CD4-positive, alpha-beta T cell treated with Interleukin-4 for 4 hours (primary cell): ENCODE results near the gene ZNF432.

ENCODE experiments used
- DNase-seq: peaks from one replicate; pipeline ENCODE4 v3.0.0-alpha.2; 2020

ZNF432 gene

DNA sequence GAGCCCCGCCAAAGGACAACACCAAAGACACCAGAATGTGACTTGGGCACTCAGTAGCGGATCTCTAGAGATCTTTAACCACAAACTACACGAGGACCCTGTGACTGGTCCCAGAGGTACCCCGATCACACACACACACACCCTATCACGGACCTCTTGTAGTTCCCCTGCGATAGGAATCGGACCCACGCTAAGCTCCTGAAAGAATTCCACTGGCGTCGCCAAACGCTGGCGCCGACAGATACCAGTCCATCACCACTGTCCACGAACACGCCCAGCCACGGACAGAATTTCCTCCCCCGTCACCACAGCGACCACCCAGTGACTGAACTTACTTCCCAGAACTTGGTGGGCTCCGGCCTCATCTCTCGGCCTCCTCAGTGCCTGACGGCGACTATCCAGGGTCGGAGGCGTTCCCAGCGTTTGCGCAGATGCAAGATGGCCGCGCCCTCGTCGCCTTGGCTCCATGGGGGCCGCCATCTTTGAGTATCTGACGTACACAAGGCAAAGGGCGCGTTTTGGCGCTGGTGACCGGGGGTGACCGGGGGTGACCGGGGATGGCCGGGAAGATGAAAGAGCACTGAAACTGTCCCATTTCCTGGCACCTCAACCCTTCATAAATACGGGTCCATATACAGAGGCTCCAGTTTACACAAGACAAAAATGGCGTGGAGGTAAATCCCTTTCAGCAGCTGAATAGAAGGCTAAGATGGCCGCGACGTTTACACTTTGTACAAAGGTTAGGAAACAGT is 40.7 kb downstream of the ZNF432 start, which contains the start of gene ZNF615:
Gene ZNF615, minus strand, starts transcription at position 406 of the 752 bp plus-strand sequence. CDS start 4,500 bp downstream, outside the sequence.
- peak; percentile 83 for DNase-seq

DNA sequence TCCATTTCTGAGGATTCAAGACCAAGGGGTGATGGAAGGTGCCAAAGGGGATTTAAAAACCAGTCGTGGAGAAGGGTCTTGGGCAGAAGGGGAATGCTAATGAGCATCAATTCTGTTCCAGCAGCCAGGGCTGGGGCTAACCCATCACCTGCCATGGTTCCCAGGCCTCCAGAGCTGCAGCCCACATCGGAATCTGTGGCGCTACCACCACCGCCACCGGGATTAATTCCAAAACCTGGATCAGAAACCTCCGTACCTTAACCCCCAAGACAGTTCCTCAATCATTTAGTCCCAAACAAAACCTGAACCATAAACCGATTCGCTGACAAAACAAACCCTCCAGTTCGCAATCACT is 41.2 kb downstream of the ZNF432 start:
- DNase-seq, result no peak

DNA sequence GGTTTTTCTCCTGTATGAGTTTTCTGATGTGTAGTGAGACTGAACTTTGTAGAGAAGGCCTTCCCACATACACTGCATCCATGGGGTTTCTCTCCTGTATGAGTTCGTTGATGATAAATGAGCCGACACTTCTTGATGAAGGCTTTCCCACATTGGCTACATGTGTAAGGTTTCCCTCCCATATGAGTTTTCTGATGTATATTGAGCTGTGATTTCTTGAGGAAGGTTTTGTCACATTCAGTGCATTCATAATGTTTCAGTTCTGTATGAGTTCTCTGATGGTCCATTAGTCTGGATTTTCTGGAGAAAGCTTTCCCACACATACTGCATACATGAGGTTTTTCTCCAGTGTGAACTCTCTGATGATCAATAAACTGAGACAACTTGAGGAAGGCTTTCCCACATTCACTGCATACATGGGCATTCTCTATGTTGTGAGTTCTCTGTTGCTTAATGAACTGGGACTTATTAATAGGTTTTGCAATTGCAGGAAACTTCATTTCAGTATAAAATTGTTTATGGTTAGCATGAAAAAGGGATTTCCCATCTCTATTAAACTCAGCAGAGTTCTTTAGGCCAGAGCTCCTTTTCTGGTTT is 54.5 kb downstream of the ZNF432 start:
- no peak for DNase-seq

DNA sequence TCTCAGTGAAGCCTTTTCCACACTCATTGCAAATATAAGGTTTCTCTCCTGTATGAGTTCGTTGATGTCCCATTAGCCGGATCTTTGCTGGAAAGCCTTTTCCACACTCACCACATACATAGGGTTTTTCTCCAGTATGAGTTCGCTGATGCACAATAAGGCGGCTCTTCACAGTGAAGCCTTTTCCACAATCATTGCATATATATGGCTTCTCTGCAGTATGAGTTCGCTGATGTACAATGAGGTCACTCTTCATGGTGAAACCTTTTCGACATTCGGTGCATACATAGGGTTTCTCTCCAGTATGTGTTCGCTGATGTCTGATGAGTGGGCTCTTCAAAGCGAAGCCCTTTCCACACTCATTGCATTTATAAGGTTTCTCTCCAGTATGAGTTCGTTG is 55.2 kb downstream of the ZNF432 start:
- DNase-seq, result no peak

DNA sequence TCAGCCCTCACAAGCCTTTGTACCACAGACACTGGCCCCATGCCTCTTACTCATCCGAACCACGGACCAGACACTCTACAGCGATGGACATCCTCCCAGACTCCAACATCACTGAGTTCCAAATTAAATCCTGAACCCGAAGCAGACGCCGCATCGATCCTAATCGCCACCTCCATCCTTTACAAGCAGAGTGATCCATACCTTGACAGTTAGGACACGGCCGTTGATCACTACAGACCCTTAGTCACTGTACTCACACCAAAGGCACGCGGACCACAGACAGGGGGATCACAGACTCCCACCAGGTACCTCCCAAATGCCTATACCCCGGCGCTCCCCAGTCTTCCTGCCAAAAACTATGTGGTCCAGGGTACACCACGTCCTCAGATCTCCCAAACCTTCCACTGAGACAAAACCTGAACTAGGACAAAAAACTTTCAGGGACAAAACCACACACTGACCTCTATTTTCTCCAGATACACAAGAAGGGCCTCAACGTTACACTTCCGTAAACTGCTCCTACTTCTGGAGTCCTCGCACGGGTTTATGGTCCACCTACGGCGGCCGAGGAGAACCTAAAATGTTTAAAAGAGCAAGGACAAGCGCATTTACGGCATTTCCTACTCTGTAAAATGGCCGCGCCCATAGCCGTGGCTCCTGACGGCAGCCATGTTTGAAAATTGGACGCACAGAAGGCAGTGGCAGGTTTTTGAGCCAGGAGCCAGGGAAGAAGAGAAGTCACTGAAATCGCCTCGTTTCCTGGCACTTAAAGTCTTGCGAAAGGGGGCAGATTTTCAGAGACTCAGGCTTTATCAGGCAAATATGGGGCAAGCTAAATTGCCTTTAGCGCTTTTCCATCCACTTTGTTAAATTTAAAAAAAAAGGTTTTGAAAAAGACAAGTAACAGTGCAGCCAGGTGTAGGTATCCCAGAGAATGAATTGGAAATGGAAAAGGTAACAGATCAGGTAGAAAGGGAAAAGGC is 62.0 kb downstream of the ZNF432 start, which contains the start of gene ZNF350:
Gene ZNF350, minus strand, starts transcription at position 532 of the 983 bp plus-strand sequence. CDS start 12,480 bp downstream, outside the sequence.
- peak; percentile 96 for DNase-seq

DNA sequence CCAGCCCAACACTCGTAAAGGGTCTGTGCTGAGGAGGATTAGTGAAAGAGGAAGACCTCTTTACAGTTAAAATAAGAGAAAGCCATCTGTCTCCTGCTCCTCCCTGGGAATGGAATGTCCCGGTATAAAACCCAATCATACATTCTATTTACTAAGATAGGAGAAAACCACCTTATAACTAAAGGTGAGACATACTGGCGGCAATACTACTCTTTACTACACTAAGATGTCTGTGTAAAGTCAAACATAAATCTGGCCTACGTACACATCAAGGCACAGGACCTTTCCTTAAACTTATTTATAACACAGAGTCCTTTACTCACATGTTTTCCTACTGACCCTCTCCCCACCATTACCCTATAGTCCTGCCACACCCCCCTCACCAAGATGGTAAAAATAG is 65.3 kb downstream of the ZNF432 start:
- DNase-seq, result no peak
